Measurements from ENCODE around the gene CTTN. TPM values are rescaled to one million over a fixed set of nuclear protein-coding genes. Genes with fewer than 3 reads are reported as not detected.

The CTTN gene
- total RNA-seq, 1 donor from 2014 or later: 296 TPM

DNA sequence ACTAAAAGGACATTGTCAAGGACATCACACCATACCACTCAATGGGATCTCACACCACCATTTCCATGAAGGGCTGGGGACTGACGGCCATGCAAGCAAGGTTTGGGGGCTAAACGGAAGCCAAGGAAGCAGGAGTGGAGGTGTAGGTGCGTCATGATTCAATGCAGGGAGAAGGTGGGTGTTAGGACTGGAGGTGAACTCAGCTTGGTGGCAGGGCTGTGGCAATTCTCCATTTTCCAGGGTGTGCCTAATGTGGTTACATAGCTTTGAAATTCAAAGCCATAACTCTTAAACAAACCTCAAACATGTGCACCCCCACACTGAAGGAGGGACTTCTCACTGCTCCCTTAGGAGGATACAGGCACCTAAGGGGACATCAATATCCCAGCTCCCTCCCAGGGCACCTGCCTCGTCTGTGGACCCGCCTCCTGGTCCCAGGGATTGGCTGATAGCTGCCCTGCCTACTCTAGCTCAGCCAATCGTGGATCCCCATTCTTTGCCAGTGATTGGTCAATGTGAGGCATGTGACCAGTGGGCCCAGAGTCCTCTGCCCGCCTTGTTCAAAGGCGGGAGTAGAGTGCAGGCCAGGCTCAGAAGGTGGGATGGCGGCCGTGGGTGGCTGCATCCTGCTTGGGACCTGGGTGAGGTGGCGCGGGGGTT lies 64.6 kb downstream of the CTTN start:
- no peak overlapping the region for H3K4me3 Mint-ChIP-seq (ENCODE audit: unreplicated experiment)

DNA sequence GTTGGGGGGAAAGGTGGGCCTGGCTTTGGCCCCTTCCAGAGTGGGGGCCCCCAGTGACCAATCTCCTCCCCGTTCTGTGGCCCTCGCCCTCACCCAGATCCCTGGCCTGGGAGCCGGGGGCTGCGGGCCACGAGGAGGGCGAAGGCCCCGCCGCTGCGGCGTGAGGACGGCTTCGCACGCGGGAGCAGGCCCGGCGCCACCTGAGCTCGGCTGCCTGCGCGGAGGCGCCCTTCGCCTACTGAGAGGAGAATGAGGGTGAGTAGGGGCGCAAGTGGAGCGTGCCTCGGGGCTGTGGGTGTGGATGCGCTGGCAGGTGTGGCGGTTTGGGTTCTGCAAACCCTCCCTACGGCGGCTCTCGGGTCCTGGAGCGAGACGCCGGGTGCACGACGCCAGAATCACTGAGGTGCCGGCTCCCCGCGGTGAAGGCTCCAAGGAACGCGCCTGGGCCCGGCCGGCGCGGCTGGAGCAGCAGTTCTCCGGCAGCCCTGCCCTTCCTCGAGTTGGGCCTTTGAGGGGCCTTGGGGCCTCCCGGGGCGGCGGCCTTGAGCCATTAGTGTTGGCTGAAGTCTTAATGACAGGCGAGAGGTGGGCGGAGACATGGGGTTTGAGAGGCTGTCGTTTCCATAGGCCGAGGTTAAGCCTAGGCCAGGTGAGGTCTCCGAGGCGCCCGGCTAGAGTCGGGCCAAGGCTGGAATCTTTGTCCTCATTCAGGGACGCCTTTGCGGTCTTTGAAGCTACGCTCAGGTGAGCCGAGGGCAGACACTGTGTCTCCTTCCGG lies 65.3 kb downstream of the CTTN start:
- TF ChIP-seq CTCF (IDR thresholded peaks at IDR 0.05; ENCODE audit: partially characterized antibody, unreplicated experiment): no peak
- no peak for DNase-seq
- Mint-ChIP-seq H3K27ac (ENCODE audit: unreplicated experiment) (no peak overlapping the region), H3K4me1 (ENCODE audit: low read depth, unreplicated experiment) (peaks cover 44% of the 10 kb centered on the region), H3K4me3 (ENCODE audit: unreplicated experiment) (no peak overlapping the region), H3K9me3 (ENCODE audit: unreplicated experiment) (peaks cover 3% of the 10 kb centered on the region), H3K36me3 (ENCODE audit: unreplicated experiment) (no peaks in the 10 kb centered on the region), H3K27me3 (ENCODE audit: unreplicated experiment) (peaks cover 7% of the 10 kb centered on the region)

More for the DNA sequence above, 64.6 kb downstream of the CTTN start:
- Mint-ChIP-seq H3K36me3 (ENCODE audit: unreplicated experiment) (no peaks in the 10 kb centered on the region), H3K27me3 (ENCODE audit: unreplicated experiment) (peaks cover 7% of the 10 kb centered on the region), H3K4me1 (ENCODE audit: low read depth, unreplicated experiment) (peaks cover 37% of the 10 kb centered on the region), H3K9me3 (ENCODE audit: unreplicated experiment) (peaks cover 3% of the 10 kb centered on the region), H3K27ac (ENCODE audit: unreplicated experiment) (no peak overlapping the region)
- no peak for DNase-seq
- no peak for TF ChIP-seq CTCF (IDR thresholded peaks at IDR 0.05; ENCODE audit: partially characterized antibody, unreplicated experiment)

DNA sequence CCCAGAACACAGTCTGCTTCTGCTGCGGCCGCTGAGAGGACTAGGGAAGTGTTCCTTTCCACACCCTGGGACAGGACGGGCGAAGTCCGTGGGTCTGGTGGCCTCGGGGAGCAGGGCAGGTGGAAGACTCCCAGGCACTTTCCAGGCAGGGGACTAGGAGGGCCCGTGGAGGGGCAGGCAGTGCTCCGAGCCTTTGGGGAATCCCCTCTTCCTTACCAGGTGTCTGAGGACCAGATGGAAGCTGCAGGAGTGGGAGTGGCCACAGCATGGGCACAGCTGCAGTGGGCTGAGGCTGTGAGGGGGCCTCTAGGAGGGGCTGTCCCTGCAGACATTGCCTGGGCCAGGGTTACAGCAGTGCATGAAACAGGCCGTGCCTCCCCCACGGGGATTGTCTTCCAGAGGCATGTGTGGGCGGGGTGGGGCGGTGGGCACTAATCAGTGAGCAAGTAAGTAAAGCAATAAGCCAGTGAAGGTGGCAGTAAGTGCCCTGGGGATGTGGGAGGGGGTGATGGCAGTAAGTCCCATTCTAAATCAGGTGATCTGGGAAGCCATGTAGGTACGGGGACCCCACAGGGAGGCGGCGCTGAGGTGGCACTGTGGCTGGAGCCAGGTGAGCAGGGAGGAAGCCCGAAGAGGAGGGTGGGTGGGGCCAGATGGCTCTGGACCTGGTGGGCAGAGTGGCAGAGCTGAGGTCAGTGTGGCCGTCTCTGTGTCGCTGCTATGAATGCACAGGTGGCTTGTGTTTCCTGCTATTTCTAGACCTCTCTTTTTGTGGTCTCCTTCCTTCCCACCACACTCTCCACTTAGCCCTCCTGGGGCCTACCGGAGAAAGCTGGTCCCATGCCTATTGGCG lies 66.4 kb downstream of the CTTN start:
- peaks cover 7% of the 10 kb centered on the region for H3K27me3 Mint-ChIP-seq (ENCODE audit: unreplicated experiment)
- no peak overlapping the region for H3K4me3 Mint-ChIP-seq (ENCODE audit: unreplicated experiment)
- peak; percentile 57 for DNase-seq
- no peak for TF ChIP-seq CTCF (IDR thresholded peaks at IDR 0.05; ENCODE audit: partially characterized antibody, unreplicated experiment)
- H3K36me3 Mint-ChIP-seq (ENCODE audit: unreplicated experiment): no peaks in the 10 kb centered on the region
- peaks cover 3% of the 10 kb centered on the region for H3K9me3 Mint-ChIP-seq (ENCODE audit: unreplicated experiment)
- peaks cover 48% of the 10 kb centered on the region for H3K4me1 Mint-ChIP-seq (ENCODE audit: low read depth, unreplicated experiment)
- peak overlapping the region; percentile 52 for H3K27ac Mint-ChIP-seq (ENCODE audit: unreplicated experiment)

DNA sequence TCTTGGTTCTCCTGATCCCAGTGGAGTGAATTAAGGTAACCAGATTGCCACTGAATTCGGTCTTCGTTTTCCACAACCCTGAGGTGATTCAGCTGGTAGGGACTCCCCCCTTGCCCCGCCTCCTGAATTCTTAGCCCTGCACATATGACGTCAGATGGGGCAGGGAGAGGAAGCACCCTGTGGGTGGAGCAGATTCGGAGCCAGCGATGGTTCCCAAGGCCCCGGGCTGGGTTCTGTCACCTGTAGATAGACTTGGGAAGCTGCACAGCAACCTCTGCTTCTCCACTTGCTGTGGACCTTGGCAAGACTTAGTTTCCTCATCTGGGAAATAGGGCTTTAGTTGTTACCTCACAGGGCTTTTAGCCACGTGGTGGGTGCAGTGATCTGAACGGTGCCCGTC lies 67.8 kb downstream of the CTTN start:
- no peak for TF ChIP-seq CTCF (IDR thresholded peaks at IDR 0.05; ENCODE audit: partially characterized antibody, unreplicated experiment)
- Mint-ChIP-seq H3K27ac (ENCODE audit: unreplicated experiment) (no peak overlapping the region), H3K27me3 (ENCODE audit: unreplicated experiment) (peaks cover 7% of the 10 kb centered on the region), H3K36me3 (ENCODE audit: unreplicated experiment) (no peaks in the 10 kb centered on the region), H3K4me3 (ENCODE audit: unreplicated experiment) (no peak overlapping the region), H3K9me3 (ENCODE audit: unreplicated experiment) (peaks cover 3% of the 10 kb centered on the region), H3K4me1 (ENCODE audit: low read depth, unreplicated experiment) (peaks cover 52% of the 10 kb centered on the region)
- no peak for DNase-seq

Measured in glutamatergic neuron (in vitro differentiated cells).